Activated naive CD8-positive, alpha-beta T cell treated with anti-CD3 and anti-CD28 coated beads, Interleukin-2, amount 50 U/mL, for 24 hours (primary cell): ENCODE measurements around the gene MTG2.

Experiments used
- ATAC-seq: fragments of 150-1000 bp; cut with Tn5 transposase; one replicate; pipeline ENCODE4 v1.10.0; 2021
- DNase-seq: peaks from one replicate; pipeline ENCODE4 v3.0.0; 2021
- H3K27ac Mint-ChIP-seq: one replicate; pipeline ENCODE4 v1.8.0; 2021; ENCODE audit warnings: mild to moderate bottlenecking, mixed read lengths
- H3K27me3 Mint-ChIP-seq: one replicate; pipeline ENCODE4 v1.8.0; 2021; ENCODE audit warnings: mixed read lengths
- H3K36me3 Mint-ChIP-seq: one replicate; pipeline ENCODE4 v1.8.0; 2021; ENCODE audit warnings: low read depth, mixed read lengths
- H3K4me1 Mint-ChIP-seq: one replicate; pipeline ENCODE4 v1.8.0; 2021; ENCODE audit warnings: mixed read lengths
- H3K4me3 Mint-ChIP-seq: one replicate; pipeline ENCODE4 v1.8.0; 2021; ENCODE audit warnings: mild to moderate bottlenecking, moderate library complexity, mixed read lengths
- H3K9me3 Mint-ChIP-seq: one replicate; pipeline ENCODE4 v1.8.0; 2021; ENCODE audit warnings: mixed read lengths

Gene MTG2

GRCh38 chr20:62238569-62239277 lies 55.9 kb downstream of the MTG2 start:
- H3K9me3 Mint-ChIP-seq, result no peaks in the 10 kb centered on the region
- H3K4me3 Mint-ChIP-seq, result peak overlapping the region; percentile 81
- no peaks in the 10 kb centered on the region for H3K27me3 Mint-ChIP-seq
- H3K36me3 Mint-ChIP-seq, result peaks cover 3% of the 10 kb centered on the region
- peaks cover 27% of the 10 kb centered on the region for H3K4me1 Mint-ChIP-seq
- peak; percentile 1 for ATAC-seq
- peak overlapping the region; percentile 64 for H3K27ac Mint-ChIP-seq
- no peak for DNase-seq

- DNase-seq, result no peak
- Mint-ChIP-seq H3K27me3 (no peaks in the 10 kb centered on the region), H3K4me3 (peak overlapping the region; percentile 81), H3K27ac (peak overlapping the region; percentile 64), H3K4me1 (peaks cover 27% of the 10 kb centered on the region), H3K36me3 (peaks cover 3% of the 10 kb centered on the region), H3K9me3 (no peaks in the 10 kb centered on the region)
- ATAC-seq, result no peak
Observed at GRCh38 chr20:62239278-62239879, 56.6 kb downstream of the MTG2 start.

GRCh38 chr20:62240020-62240685 lies 57.3 kb downstream of the MTG2 start:
- Mint-ChIP-seq H3K27me3 (no peaks in the 10 kb centered on the region), H3K4me3 (peak overlapping the region; percentile 81), H3K27ac (no peak overlapping the region), H3K9me3 (no peaks in the 10 kb centered on the region), H3K4me1 (peaks cover 29% of the 10 kb centered on the region), H3K36me3 (peaks cover 3% of the 10 kb centered on the region)
- ATAC-seq (no peak), DNase-seq (no peak)

DNA sequence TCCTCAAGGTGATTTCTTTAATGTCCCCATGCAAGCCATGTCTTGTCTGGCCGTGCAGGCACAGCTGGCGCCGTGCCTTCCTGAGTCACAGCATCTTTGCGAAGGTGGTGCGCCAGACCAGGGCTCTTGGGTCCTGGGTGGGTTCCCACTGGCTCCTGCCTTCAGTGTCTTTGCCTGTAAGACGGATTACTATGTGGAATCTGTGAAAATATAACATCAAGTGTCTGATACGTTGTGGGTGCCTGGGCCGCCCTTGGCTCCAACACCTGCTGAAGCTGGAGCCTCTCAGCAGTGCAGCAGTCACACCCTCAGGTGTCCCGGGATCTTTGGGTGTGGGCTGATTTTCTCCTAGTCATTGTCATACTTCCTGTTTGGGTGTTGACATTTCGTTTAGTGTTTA lies 58.7 kb downstream of the MTG2 start:
- no peaks in the 10 kb centered on the region for H3K27me3 Mint-ChIP-seq
- no peak for DNase-seq
- H3K9me3 Mint-ChIP-seq, result no peaks in the 10 kb centered on the region
- H3K27ac Mint-ChIP-seq, result no peak overlapping the region
- ATAC-seq, result no peak
- no peak overlapping the region for H3K4me3 Mint-ChIP-seq
- peaks cover 3% of the 10 kb centered on the region for H3K36me3 Mint-ChIP-seq
- H3K4me1 Mint-ChIP-seq, result peaks cover 29% of the 10 kb centered on the region

DNA sequence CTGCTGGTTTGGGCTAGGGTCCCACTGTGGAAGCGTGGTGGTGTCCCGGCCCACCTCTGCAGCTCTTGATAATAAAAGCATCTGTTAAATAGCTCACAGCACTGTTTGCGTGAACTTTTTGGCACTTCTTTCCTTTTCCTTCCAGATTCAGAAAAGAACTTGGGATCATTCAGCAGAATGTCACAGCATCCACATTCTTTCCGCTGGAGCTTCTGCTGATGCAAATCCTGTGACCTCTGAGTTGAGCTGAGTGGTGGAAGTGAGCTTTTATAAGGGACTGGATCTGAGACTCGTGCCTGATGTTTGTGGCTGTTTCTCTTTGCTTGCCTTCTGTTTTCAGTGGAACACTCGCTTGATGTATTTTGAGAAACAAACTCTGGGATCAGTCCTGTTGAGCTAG lies 59.3 kb downstream of the MTG2 start:
- Mint-ChIP-seq H3K27me3 (no peaks in the 10 kb centered on the region), H3K4me3 (no peak overlapping the region), H3K27ac (no peak overlapping the region), H3K9me3 (no peaks in the 10 kb centered on the region), H3K36me3 (peaks cover 3% of the 10 kb centered on the region), H3K4me1 (peaks cover 32% of the 10 kb centered on the region)
- ATAC-seq (no peak), DNase-seq (no peak)

GRCh38 chr20:62243106-62243505 lies 60.3 kb downstream of the MTG2 start:
- Mint-ChIP-seq H3K4me1 (peaks cover 27% of the 10 kb centered on the region), H3K4me3 (no peak overlapping the region), H3K36me3 (peaks cover 3% of the 10 kb centered on the region), H3K27ac (no peak overlapping the region), H3K27me3 (no peaks in the 10 kb centered on the region), H3K9me3 (no peaks in the 10 kb centered on the region)
- ATAC-seq (no peak), DNase-seq (no peak)

- Mint-ChIP-seq H3K27ac (no peak overlapping the region), H3K36me3 (peaks cover 3% of the 10 kb centered on the region), H3K27me3 (no peaks in the 10 kb centered on the region), H3K4me1 (peaks cover 28% of the 10 kb centered on the region), H3K4me3 (no peak overlapping the region), H3K9me3 (no peaks in the 10 kb centered on the region)
- ATAC-seq (no peak), DNase-seq (no peak)
Observed at GRCh38 chr20:62243906-62244515, 61.2 kb downstream of the MTG2 start.

GRCh38 chr20:62244644-62245108 lies 61.8 kb downstream of the MTG2 start:
- H3K27ac Mint-ChIP-seq, result no peak overlapping the region
- H3K4me3 Mint-ChIP-seq, result no peak overlapping the region
- DNase-seq, result no peak
- H3K4me1 Mint-ChIP-seq, result peaks cover 28% of the 10 kb centered on the region
- H3K9me3 Mint-ChIP-seq, result no peaks in the 10 kb centered on the region
- no peaks in the 10 kb centered on the region for H3K27me3 Mint-ChIP-seq
- no peak for ATAC-seq
- peaks cover 3% of the 10 kb centered on the region for H3K36me3 Mint-ChIP-seq

DNA sequence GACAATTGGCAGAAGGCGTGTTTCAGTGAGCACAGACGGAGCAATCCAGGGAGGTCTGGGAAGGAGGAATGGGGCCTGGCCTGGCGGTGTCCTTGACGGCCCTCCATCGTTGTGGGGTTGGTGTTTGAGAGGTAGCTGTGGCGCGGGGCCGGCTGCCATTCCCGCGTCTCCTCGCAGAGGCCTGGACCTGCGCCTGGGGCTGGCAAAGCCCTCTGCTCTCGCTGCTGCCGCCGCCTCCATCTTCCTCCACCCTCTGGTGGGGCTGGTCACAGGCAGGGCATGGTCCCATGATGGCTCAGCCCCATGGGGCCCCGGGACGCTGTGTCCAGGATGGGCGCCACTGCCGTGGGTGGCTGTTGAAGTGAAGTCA lies 63.1 kb downstream of the MTG2 start:
- Mint-ChIP-seq H3K27me3 (no peaks in the 10 kb centered on the region), H3K36me3 (peaks cover 3% of the 10 kb centered on the region), H3K9me3 (no peaks in the 10 kb centered on the region), H3K4me1 (peaks cover 24% of the 10 kb centered on the region), H3K4me3 (no peak overlapping the region), H3K27ac (no peak overlapping the region)
- no peak for DNase-seq
- no peak for ATAC-seq

- DNase-seq, result no peak
Observed at GRCh38 chr20:62246431-62246830, 63.6 kb downstream of the MTG2 start.

DNA sequence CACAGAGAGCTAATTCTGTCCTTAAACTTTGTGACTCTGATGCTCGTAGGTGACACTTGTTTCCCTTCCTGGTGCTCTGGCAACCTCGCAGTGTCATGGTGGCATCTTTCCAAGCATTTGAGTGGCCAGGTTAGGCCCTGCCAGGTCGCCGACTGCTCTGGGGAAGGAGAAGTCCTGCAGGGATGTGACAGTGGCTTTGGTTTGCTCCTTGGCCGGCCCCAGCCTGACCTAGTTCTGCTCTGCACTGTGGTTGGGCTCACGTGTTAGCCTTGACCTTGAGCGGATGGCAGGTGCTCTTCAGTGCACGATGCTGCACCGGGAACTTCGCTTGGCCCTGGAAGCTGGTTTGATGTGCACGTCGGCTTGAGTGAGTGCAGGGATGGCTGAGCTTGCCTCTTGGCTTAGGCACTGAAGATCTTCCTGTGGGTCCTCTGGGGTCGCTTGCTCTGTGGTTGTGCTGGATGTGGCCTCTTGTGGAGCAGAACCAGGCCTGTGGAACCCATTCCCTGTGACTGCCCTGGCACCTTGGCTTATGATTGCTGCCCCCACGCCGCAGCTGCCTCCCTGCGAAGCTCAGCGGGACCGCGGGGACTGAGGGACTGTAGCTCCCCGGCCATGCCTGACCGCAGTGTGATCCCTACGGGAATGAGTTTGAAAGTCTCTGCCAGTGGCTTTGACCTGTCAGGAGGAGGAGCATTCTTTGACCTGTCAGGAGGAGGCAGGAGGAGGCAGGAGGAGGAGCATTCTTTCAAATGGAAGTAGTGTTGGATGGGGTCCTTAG lies 64.2 kb downstream of the MTG2 start:
- no peak for ATAC-seq
- H3K4me3 Mint-ChIP-seq, result no peak overlapping the region
- no peaks in the 10 kb centered on the region for H3K27me3 Mint-ChIP-seq
- H3K36me3 Mint-ChIP-seq, result peaks cover 2% of the 10 kb centered on the region
- no peak overlapping the region for H3K27ac Mint-ChIP-seq
- peaks cover 17% of the 10 kb centered on the region for H3K4me1 Mint-ChIP-seq
- no peak for DNase-seq
- no peaks in the 10 kb centered on the region for H3K9me3 Mint-ChIP-seq

More at GRCh38 chr20:62246431-62246830, 63.6 kb downstream of the MTG2 start:
- Mint-ChIP-seq H3K4me3 (no peak overlapping the region), H3K36me3 (peaks cover 3% of the 10 kb centered on the region), H3K4me1 (peaks cover 21% of the 10 kb centered on the region), H3K9me3 (no peaks in the 10 kb centered on the region), H3K27ac (no peak overlapping the region), H3K27me3 (no peaks in the 10 kb centered on the region)
- ATAC-seq, result no peak

DNA sequence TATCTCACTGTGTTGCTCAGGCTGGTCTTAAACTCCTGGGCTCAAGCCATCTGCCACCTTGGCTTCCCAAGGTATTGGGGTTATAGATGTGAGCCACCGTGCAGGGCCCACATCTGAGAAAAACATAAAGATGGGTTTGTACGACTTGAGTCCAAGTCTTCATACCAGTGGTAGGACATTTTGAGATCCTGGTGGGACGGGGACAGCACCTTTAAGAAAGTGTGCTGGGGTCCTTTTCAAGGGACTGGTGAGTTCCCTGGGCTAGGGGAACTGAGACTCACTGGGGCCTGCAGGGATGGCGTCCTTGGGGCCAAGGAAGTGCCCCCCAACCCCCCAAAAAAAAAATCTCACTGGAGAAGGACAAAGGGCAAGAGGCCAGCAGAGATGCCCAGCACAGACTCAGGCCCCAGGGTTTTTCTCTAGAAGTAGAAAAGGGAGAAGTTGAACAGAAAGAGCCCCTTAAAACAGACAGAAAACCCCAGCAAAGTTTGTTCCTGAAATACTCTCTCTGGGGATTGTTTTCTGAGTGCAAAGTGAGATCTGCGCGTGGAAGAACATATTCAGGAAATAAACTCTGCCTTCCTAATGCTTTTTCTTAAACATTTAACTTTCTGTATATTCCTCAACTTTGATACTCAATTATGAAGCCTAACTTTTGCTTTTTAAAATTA lies 66.2 kb downstream of the MTG2 start:
- H3K36me3 Mint-ChIP-seq, result no peaks in the 10 kb centered on the region
- H3K27me3 Mint-ChIP-seq, result no peaks in the 10 kb centered on the region
- no peaks in the 10 kb centered on the region for H3K9me3 Mint-ChIP-seq
- peaks cover 19% of the 10 kb centered on the region for H3K4me1 Mint-ChIP-seq
- no peak for ATAC-seq
- no peak overlapping the region for H3K4me3 Mint-ChIP-seq
- no peak overlapping the region for H3K27ac Mint-ChIP-seq
- no peak for DNase-seq

DNA sequence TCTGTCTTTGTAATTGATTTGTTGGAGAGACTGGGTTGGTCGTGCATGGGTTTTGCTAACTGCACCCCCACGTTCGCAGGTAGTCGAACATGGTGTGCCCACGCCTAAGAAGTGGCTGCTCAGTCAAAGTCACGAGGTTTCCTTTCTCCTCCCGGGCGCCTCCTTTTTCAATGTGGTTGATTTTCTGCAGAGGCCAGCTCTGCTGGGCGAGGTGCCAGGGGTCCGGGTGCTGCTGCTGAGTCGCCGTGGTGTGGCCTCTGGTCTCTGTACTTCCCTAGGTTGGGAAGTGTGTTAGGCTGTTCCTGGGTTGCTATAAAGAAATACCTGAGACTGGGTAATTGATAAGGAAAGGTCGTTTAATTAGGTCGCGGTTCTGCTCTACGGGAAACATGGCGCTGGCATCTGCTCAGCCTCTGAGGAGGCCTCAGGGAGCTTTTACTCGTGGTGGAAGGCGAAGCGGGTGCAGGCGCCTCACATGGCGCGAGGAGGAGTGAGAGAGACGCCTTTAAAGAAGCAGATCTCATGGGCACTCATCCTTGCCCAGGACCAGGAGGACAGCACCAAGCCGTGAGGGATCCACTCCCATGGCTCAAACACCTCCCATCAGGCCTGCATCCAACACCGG lies 69.6 kb downstream of the MTG2 start:
- no peak for DNase-seq
- Mint-ChIP-seq H3K4me3 (no peak overlapping the region), H3K27ac (no peak overlapping the region)

More for the DNA sequence above, 69.6 kb downstream of the MTG2 start:
- H3K4me1 Mint-ChIP-seq, result peaks cover 15% of the 10 kb centered on the region
- H3K36me3 Mint-ChIP-seq, result peaks cover 4% of the 10 kb centered on the region
- no peaks in the 10 kb centered on the region for H3K9me3 Mint-ChIP-seq
- H3K27me3 Mint-ChIP-seq, result no peaks in the 10 kb centered on the region
- ATAC-seq, result no peak
